K562 (cell line): Measurements from ENCODE around the gene C3. TPM values are rescaled to one million over a fixed set of nuclear protein-coding genes. Genes with fewer than 3 reads are reported as not detected.

ENCODE experiments used
- ATAC-seq: fragments of 200-7000 bp; cut with Tn5 transposase; 3 replicates; pipeline ENCODE4 v1.9.1; 2020; ENCODE audit warnings: moderate library complexity
- BruUV-seq: library from RNA; stranded (reverse); fragments of 400-500 nt; replicated peaks from 2 replicates; lab custom pipeline; 2021; lab: Mats Ljungman, UMichigan
- CTCF ChIA-PET: fragments of 300-600 bp; formaldehyde crosslinking; extraction: SDS; loops from one replicate; lab custom pipeline; 2021; ENCODE audit warnings: low intra/inter-chr PET ratio; lab: Yijun Ruan, JAX
- POLR2A ChIA-PET: fragments of 300-600, 350-650 bp; sonication (Branson Sonifier 250); formaldehyde crosslinking; extraction: SDS; loops from one replicate; lab custom pipeline; 2021; ENCODE audit warnings: antibody characterized with exemption, inconsistent platforms; lab: Yijun Ruan, JAX
- DNase-seq, 4 experiments: peaks; one replicate each; pipeline versions ENCODE4 v3.0.0 to v3.0.0-alpha.2; 2011 to 2018; ENCODE audit warnings: low spot score in 3 of 4, mixed read lengths in 3 of 4; ENCODE audit errors: extremely low read depth in 1 of 4
- FAIRE-seq: peaks from 2 replicates; lab custom pipeline; 2011; peaks lifted over from hg19 to GRCh38; lab: Jason Lieb, UNC
- H2AFZ ChIP-seq: 2 replicates; pipeline ENCODE4 v1.6.0; 2011; ENCODE audit warnings: low read depth, low read length, control low read depth, inconsistent platforms
- H3K27ac ChIP-seq: fragments of 200-600 bp; 3 replicates; pipeline ENCODE4 v1.8.0; 2011; ENCODE audit warnings: low read depth, mild to moderate bottlenecking, control low read depth, inconsistent platforms, low read length, moderate library complexity, mixed read lengths; ENCODE audit errors: extremely low read depth
- H3K27me3 ChIP-seq, 2 experiments: fragments of 300-600 bp in 1 of 2; 2 replicates in 1 of 2; 3 replicates in 1 of 2; pipeline versions ENCODE4 v1.6.0 to v1.8.0; 2011; ENCODE audit warnings: inconsistent platforms in 2 of 2, low read length in 2 of 2, mild to moderate bottlenecking in 1 of 2, mixed read lengths in 1 of 2, moderate library complexity in 1 of 2; ENCODE audit not compliant: control insufficient read depth in 2 of 2, insufficient read depth in 2 of 2
- H3K36me3 ChIP-seq: fragments of 300-600 bp; 3 replicates; pipeline ENCODE4 v1.8.0; 2011; ENCODE audit warnings: mild to moderate bottlenecking, low read length, inconsistent platforms; ENCODE audit not compliant: control insufficient read depth, insufficient read depth
- H3K4me1 ChIP-seq, 2 experiments: fragments of 200-600 bp in 1 of 2; replicated peaks in 1 of 2; 2 replicates in 1 of 2; 3 replicates in 1 of 2; pipeline versions ENCODE4 v1.5.1 to v1.8.0; 2011; ENCODE audit warnings: inconsistent platforms in 2 of 2, low read length in 2 of 2, mild to moderate bottlenecking in 1 of 2, mixed read lengths in 1 of 2, moderate library complexity in 1 of 2; ENCODE audit not compliant: control insufficient read depth in 2 of 2, insufficient read depth in 2 of 2
- H3K4me2 ChIP-seq: 2 replicates; pipeline ENCODE4 v1.6.1; 2011; ENCODE audit warnings: low read length, control low read depth, inconsistent platforms, mixed read lengths; ENCODE audit not compliant: insufficient read depth
- H3K4me3 ChIP-seq: fragments of 200-600 bp; sonication (generic), shearing (Covaris generic); 2 replicates; pipeline ENCODE4 v1.5.1; 2016; ENCODE audit warnings: control low read depth, inconsistent platforms
- H3K79me2 ChIP-seq: fragments of 200-600 bp; 3 replicates; pipeline ENCODE4 v1.8.0; 2011; ENCODE audit warnings: low read length, inconsistent platforms; ENCODE audit not compliant: control insufficient read depth, insufficient read depth
- H3K9ac ChIP-seq, 2 experiments: 2 replicates each; pipeline versions ENCODE4 v1.6.0 to v1.6.1; 2011; ENCODE audit warnings: low read depth in 2 of 2, low read length in 2 of 2, control low read depth in 1 of 2, inconsistent platforms in 1 of 2, mild to moderate bottlenecking in 1 of 2, mixed read lengths in 1 of 2; ENCODE audit not compliant: insufficient read depth in 1 of 2
- H3K9me1 ChIP-seq: one replicate; pipeline ENCODE4 v1.6.0; 2011; ENCODE audit warnings: inconsistent platforms, mild to moderate bottlenecking, low read length, moderate library complexity; ENCODE audit not compliant: control insufficient read depth, insufficient read depth
- H3K9me3 ChIP-seq: replicated peaks from 2 replicates; pipeline ENCODE4 v1.5.1; 2011; ENCODE audit warnings: low read depth, low read length, inconsistent platforms; ENCODE audit not compliant: control insufficient read depth, insufficient read depth
- H4K20me1 ChIP-seq: replicated peaks from 2 replicates; pipeline ENCODE4 v1.6.1; 2011; ENCODE audit warnings: low read length, inconsistent platforms, mixed read lengths; ENCODE audit not compliant: control insufficient read depth, insufficient read depth
- ETV5 ChIP-seq: sonication (generic); formaldehyde crosslinking; IDR thresholded peaks from 2 replicates; pipeline ENCODE4 v1.4.0; 2020; ENCODE audit warnings: low read depth, mild to moderate bottlenecking, missing genetic modification reagents
- NBN ChIP-seq: fragments of 450-650 bp; IDR thresholded peaks from 2 replicates; pipeline ENCODE4 v1.6.1; 2016; ENCODE audit warnings: low read depth, mild to moderate bottlenecking
- NFRKB ChIP-seq: fragments of 450-650 bp; IDR thresholded peaks from 2 replicates; pipeline ENCODE4 v1.6.1; 2016; ENCODE audit warnings: low read depth
- TOE1 ChIP-seq, 2 experiments: fragments of 450-650 bp in 1 of 2; sonication (generic) in 1 of 2; formaldehyde crosslinking in 1 of 2; IDR thresholded peaks; 2 replicates each; pipeline versions ENCODE4 v1.7.1 to v1.8.0; 2016 to 2022; ENCODE audit warnings: borderline replicate concordance in 2 of 2, mild to moderate bottlenecking in 2 of 2, antibody characterized with exemption in 1 of 2, inconsistent platforms in 1 of 2, low read depth in 1 of 2, missing genetic modification reagents in 1 of 2, moderate library complexity in 1 of 2
- ZFP36 ChIP-seq: fragments of 150-350 bp; IDR thresholded peaks from 2 replicates; pipeline ENCODE4 v1.6.1; 2018; ENCODE audit warnings: low read length, low read depth; ENCODE audit not compliant: partially characterized antibody
- ZNF23 ChIP-seq: fragments of 250-450 bp; sonication (Bioruptor Pico); IDR thresholded peaks from 2 replicates; pipeline ENCODE4 v1.4.0; 2020; ENCODE audit warnings: mild to moderate bottlenecking
- ZNF263 ChIP-seq: sonication (generic); formaldehyde crosslinking; IDR thresholded peaks from 2 replicates; pipeline ENCODE4 v1.8.0; 2022; ENCODE audit warnings: mild to moderate bottlenecking, missing genetic modification reagents, borderline replicate concordance
- WGBS: fragments of 100-300 bp; shearing (Covaris generic); methylation state at CpG from one replicate; pipeline ENCODE4 v1.1.6; 2016; ENCODE audit warnings: low coverage, mixed read lengths; ENCODE audit not compliant: insufficient coverage; ENCODE audit errors: missing lambda C conversion rate; 5-methylcytosine and 5-hydroxymethylcytosine counted together
- in situ Hi-C: fragments of 300-500 bp; cut with MboI; formaldehyde crosslinking; loops from 4 replicates; pipeline ENCODE4 v1.15.0; 2018; ENCODE audit warnings: inconsistent platforms, mixed read lengths
- intact Hi-C: fragments of 100-400 bp; cut with micrococcal nuclease; formaldehyde crosslinking; loops from 2 replicates; pipeline ENCODE4 v1.14.2; 2022
- polyA plus RNA-seq, 8 experiments: library from polyadenylated mRNA; depleted of rRNA in 4 of 8; stranded (reverse) in 5 of 8; unstranded in 3 of 8; fragments of >200 nt; fragmentation: Nextera tagmentation in 2 of 8; fragmentation: Illumina TruSeq in 1 of 8; extraction: Ambion mirVana in 2 of 8; extraction: Trizol in 1 of 8; gene quantifications; 2 replicates each; pipeline versions ENCODE4 v1.2.1 to v1.2.3, GENCODE V29; 2011 to 2014; ENCODE audit warnings: inconsistent platforms in 1 of 8, missing spikeins in 1 of 8
- total RNA-seq, 7 experiments: library from RNA; depleted of rRNA in 6 of 7; stranded (reverse); fragments of >200 nt in 6 of 7; fragmentation: Illumina TruSeq in 2 of 7; extraction: Trizol in 2 of 7; gene quantifications; 2 replicates each; pipeline versions ENCODE4 v1.2.1 to v1.2.3, GENCODE V29; 2011 to 2021; ENCODE audit warnings: low replicate concordance in 1 of 7
- TF ChIP-seq, protein P1 (sequence below), 2 experiments: fragments of 450-650 bp; IDR thresholded peaks; 2 replicates each; pipeline ENCODE4 v1.6.1; 2016; ENCODE audit warnings: mild to moderate bottlenecking in 2 of 2, borderline replicate concordance in 1 of 2, low read depth in 1 of 2, moderate library complexity in 1 of 2
- TF ChIP-seq, protein P2 (sequence below): fragments of 450-650 bp; formaldehyde crosslinking; IDR thresholded peaks from 2 replicates; pipeline ENCODE4 v1.4.0; 2020; ENCODE audit warnings: mild to moderate bottlenecking, moderate library complexity
- TF ChIP-seq, protein P3 (sequence below): fragments of 200-400 bp; formaldehyde crosslinking; IDR thresholded peaks from 2 replicates; pipeline ENCODE4 v1.6.1; 2017; ENCODE audit warnings: mild to moderate bottlenecking, low read depth, low read length, moderate library complexity

Gene C3
- total and polyA plus RNA-seq, 9 of the 15 experiments (the other 6 are each of a cell fraction or from before 2014, with no cell fraction given): 0.59 to 10.6 (median 2.2) TPM

DNA sequence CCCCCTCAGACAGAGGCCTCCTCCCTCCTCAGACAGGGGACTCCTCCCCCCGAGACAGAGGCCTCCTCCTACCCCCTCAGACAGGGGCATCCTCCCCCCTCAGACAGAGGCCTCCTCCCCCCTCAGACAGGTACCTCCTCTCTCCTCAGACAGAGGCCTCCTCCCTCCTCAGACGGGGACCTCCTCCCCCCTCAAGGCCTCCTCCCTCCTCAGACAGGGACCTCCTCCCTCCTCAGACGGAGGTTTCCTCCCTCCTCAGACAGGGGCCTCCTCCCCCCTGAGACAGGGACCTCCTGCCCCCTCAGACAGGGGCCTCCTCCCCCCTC, 13.9 kb downstream of the C3 start:
- Histone ChIP-seq H3K36me3 (no peaks in the 10 kb centered on the region), H3K9ac (no peak overlapping the region), H4K20me1 (0 out of 2 replicates have a peak, but pooled peaks cover 3% of the 10 kb centered on the region), H3K27ac (no peak overlapping the region), H3K4me2 (no peak overlapping the region), H3K4me3 (no peak overlapping the region), H2AFZ (no peak overlapping the region), H3K9me1 (no peaks in the 10 kb centered on the region), H3K9me3 (no peaks in the 10 kb centered on the region)
- no CpG with 5 or more reads among the region's 3 CpGs for WGBS
- FAIRE-seq: no peak
- CTCF ChIA-PET: no interaction called here
- in situ Hi-C loops: no loop called here
- no TSS peak for BruUV-seq
- TF ChIP-seq ZFP36 (peak; percentile 73), TOE1 (IDR thresholded peaks at IDR 0.05; ENCODE audit: borderline replicate concordance) (no peak), TOE1 (CRISPR knock-in tag; IDR thresholded peaks at IDR 0.05; ENCODE audit: borderline replicate concordance, low read depth) (no peak), NFRKB (no peak), ETV5 (no peak), NBN (no peak), ZNF263 (CRISPR knock-in tag) (peak; percentile 62; the same call in 1 of the 2 replicates), ZNF23 (CRISPR knock-in tag) (no peak)
- TF ChIP-seq, protein P1, sequence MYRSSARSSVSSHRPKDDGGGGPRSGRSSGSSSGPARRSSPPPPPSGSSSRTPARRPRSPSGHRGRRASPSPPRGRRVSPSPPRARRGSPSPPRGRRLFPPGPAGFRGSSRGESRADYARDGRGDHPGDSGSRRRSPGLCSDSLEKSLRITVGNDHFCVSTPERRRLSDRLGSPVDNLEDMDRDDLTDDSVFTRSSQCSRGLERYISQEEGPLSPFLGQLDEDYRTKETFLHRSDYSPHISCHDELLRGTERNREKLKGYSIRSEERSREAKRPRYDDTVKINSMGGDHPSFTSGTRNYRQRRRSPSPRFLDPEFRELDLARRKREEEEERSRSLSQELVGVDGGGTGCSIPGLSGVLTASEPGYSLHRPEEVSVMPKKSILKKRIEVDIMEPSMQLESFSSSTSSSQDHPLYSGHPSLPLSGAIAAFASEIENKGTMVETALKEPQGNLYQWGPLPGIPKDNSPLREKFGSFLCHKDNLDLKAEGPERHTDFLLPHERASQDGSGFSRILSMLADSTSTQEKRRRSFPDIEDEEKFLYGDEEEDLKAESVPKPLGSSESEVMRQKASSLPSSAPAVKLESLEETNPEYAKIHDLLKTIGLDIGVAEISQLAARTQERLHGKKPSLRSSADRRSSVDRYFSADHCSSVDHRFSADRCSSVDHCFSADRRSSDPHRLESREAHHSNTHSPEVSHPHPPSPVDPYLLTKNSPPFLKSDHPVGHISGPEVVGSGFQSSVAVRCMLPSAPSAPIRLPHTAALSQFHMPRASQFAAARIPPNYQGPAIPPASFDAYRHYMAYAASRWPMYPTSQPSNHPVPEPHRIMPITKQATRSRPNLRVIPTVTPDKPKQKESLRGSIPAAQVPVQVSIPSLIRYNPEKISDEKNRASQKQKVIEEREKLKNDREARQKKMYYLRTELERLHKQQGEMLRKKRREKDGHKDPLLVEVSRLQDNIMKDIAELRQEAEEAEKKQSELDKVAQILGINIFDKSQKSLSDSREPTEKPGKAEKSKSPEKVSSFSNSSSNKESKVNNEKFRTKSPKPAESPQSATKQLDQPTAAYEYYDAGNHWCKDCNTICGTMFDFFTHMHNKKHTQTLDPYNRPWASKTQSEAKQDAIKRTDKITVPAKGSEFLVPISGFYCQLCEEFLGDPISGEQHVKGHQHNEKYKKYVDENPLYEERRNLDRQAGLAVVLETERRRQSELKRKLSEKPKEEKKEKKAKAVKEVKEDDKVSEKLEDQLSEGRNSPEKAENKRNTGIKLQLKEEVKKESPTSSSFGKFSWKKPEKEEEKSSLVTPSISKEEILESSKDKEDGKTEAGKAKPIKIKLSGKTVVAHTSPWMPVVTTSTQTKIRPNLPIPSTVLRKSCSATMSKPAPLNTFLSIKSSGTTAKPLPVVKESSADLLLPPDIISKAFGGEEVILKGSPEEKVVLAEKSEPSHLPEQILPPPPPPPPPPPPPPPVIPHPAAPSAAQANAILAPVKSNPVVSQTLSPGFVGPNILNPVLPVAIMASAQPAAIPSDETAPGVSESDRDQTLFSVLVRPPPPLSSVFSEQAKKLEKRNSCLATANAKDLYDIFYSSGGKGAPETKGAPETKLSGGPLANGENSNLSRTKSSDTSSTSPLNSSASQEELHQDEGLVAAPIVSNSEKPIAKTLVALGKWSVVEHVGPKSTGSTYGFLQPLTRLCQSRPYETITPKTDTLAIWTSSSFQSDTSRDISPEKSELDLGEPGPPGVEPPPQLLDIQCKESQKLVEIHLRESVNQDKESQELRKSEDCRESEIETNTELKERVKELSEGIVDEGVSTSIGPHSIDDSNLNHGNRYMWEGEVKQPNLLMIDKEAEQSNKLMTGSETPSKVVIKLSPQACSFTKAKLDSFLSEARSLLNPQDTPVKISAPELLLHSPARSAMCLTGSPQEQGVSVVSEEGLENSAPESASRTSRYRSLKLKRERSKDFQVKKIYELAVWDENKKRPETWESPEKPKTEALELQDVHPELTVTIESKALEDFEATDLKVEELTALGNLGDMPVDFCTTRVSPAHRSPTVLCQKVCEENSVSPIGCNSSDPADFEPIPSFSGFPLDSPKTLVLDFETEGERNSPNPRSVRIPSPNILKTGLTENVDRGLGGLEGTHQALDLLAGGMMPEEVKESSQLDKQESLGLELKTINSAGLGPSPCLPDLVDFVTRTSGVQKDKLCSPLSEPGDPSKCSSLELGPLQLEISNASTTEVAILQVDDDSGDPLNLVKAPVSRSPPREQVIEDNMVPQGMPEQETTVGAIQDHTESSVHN (IDR thresholded peaks at IDR 0.05; ENCODE audit: borderline replicate concordance in 1 of 2, low read depth in 1 of 2): no peak
- TF ChIP-seq, protein P2, sequence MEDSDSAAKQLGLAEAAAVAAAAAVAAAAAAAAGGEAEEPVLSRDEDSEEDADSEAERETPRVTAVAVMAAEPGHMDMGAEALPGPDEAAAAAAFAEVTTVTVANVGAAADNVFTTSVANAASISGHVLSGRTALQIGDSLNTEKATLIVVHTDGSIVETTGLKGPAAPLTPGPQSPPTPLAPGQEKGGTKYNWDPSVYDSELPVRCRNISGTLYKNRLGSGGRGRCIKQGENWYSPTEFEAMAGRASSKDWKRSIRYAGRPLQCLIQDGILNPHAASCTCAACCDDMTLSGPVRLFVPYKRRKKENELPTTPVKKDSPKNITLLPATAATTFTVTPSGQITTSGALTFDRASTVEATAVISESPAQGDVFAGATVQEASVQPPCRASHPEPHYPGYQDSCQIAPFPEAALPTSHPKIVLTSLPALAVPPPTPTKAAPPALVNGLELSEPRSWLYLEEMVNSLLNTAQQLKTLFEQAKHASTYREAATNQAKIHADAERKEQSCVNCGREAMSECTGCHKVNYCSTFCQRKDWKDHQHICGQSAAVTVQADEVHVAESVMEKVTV (CRISPR knock-in tag): no peak
- TF ChIP-seq, protein P3, sequence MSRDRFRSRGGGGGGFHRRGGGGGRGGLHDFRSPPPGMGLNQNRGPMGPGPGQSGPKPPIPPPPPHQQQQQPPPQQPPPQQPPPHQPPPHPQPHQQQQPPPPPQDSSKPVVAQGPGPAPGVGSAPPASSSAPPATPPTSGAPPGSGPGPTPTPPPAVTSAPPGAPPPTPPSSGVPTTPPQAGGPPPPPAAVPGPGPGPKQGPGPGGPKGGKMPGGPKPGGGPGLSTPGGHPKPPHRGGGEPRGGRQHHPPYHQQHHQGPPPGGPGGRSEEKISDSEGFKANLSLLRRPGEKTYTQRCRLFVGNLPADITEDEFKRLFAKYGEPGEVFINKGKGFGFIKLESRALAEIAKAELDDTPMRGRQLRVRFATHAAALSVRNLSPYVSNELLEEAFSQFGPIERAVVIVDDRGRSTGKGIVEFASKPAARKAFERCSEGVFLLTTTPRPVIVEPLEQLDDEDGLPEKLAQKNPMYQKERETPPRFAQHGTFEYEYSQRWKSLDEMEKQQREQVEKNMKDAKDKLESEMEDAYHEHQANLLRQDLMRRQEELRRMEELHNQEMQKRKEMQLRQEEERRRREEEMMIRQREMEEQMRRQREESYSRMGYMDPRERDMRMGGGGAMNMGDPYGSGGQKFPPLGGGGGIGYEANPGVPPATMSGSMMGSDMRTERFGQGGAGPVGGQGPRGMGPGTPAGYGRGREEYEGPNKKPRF: no peak
- TF ChIP-seq, all 486 proteins: peak for 2
- peaks cover 0 to 19% of the 10 kb centered on the region in 2 experiments; a peak in 2 of 5 replicates for H3K4me1 ChIP-seq
- ATAC-seq: no peak
- no peaks in the 10 kb centered on the region for H3K79me2 ChIP-seq
- intact Hi-C loops: no loop called here
- no peak for DNase-seq
- POLR2A ChIA-PET: no interaction called here
- H3K27me3 ChIP-seq: peaks cover 20 to 40% of the 10 kb centered on the region in 2 experiments; a peak in 4 of 5 replicates
